HS-5 (cell line): ENCODE data around the gene IFIT1.
A peak's percentile ranks its signal among the peaks of the same experiment; 100 is the strongest.
"Not testable (repeated sequence)": the region's sequence is repeated elsewhere in the genome, so short reads cannot be mapped to it uniquely, and the experiment has no call there.

Source experiments
- DNase-seq: peaks from one replicate; pipeline ENCODE4 v3.0.0-alpha.2; 2012; ENCODE audit warnings: low read depth

Gene IFIT1

GRCh38 chr10:89391907-89392756 is at the start of gene IFIT1:
IFIT1 (plus strand) TSS chr10:89392623; CDS start chr10:89392713, 90 bp downstream.
- DNase-seq: peak; percentile 56

GRCh38 chr10:89343089-89343767 is 49.2 kb upstream of the IFIT1 start:
- DNase-seq: no peak

- DNase-seq: no peak
Observed at GRCh38 chr10:89344156-89344555, 48.3 kb upstream of the IFIT1 start.

GRCh38 chr10:89345367-89346000 is 46.9 kb upstream of the IFIT1 start:
- DNase-seq: no peak

- no peak for DNase-seq
Observed at GRCh38 chr10:89346405-89347254, 45.8 kb upstream of the IFIT1 start.

- DNase-seq: no peak
Observed at GRCh38 chr10:89347701-89348457, 44.5 kb upstream of the IFIT1 start.

GRCh38 chr10:89348481-89348880 is 43.9 kb upstream of the IFIT1 start:
- DNase-seq: no peak

GRCh38 chr10:89348975-89349374 is 43.4 kb upstream of the IFIT1 start:
- no peak for DNase-seq

GRCh38 chr10:89350631-89351315 is 41.6 kb upstream of the IFIT1 start:
- not testable (repeated sequence) for DNase-seq

GRCh38 chr10:89351412-89351779 is 41.0 kb upstream of the IFIT1 start:
- no peak for DNase-seq

- DNase-seq: peak; percentile 99
Observed at GRCh38 chr10:89351780-89352597, 40.4 kb upstream of the IFIT1 start.

GRCh38 chr10:89352802-89353201 is 39.6 kb upstream of the IFIT1 start:
- DNase-seq: no peak

- DNase-seq: peak; percentile 84
Observed at GRCh38 chr10:89355394-89355931, 37.0 kb upstream of the IFIT1 start.

GRCh38 chr10:89357096-89357495 is 35.3 kb upstream of the IFIT1 start:
- no peak for DNase-seq

GRCh38 chr10:89357975-89358374 is 34.4 kb upstream of the IFIT1 start:
- no peak for DNase-seq

- no peak for DNase-seq
Observed at GRCh38 chr10:89360157-89360556, 32.3 kb upstream of the IFIT1 start.

- DNase-seq: no peak
Observed at GRCh38 chr10:89362929-89363328, 29.5 kb upstream of the IFIT1 start.

GRCh38 chr10:89363729-89364442 is 28.5 kb upstream of the IFIT1 start:
- no peak for DNase-seq

- no peak for DNase-seq
Observed at GRCh38 chr10:89364531-89364930, 27.9 kb upstream of the IFIT1 start.
